HTERT RPE-1 (cell line): Measurements from ENCODE around the gene RNF40.
"Not testable (repeated sequence)": the region's sequence is repeated elsewhere in the genome, so short reads cannot be mapped to it uniquely, and the experiment has no call there.

Experiments used
- in situ Hi-C: fragments of 300-500 bp; cut with MboI; formaldehyde crosslinking; loops from 4 replicates; pipeline ENCODE4 v1.14.3; 2020; ENCODE audit warnings: low sequenced_read_pairs

Gene RNF40

GRCh38 chr16:30813821-30814189, 51.7 kb downstream of the RNF40 start:
- in situ Hi-C loops = no loop called here

- in situ Hi-C loops = no loop called here
Measured at GRCh38 chr16:30816769-30817168, 54.6 kb downstream of the RNF40 start.

- in situ Hi-C loops = no loop called here
Measured at GRCh38 chr16:30820952-30821421, 58.9 kb downstream of the RNF40 start.

- in situ Hi-C loops = not testable (repeated sequence)
Measured at GRCh38 chr16:30821441-30821840, 59.3 kb downstream of the RNF40 start.

GRCh38 chr16:30821891-30822290, 59.8 kb downstream of the RNF40 start:
- in situ Hi-C loops = no loop called here
